Astrocyte (in vitro differentiated cells and primary cell): Measurements from ENCODE around the gene NPHP4. TPM values are rescaled to one million over a fixed set of nuclear protein-coding genes. Genes with fewer than 3 reads are reported as not detected.

Experiments
- DNase-seq: peaks from one replicate; pipeline ENCODE4 v3.0.0-alpha.2; 2010; ENCODE audit warnings: low read depth
- FAIRE-seq: peaks from 2 replicates; lab custom pipeline; 2011; peaks lifted over from hg19 to GRCh38; lab: Jason Lieb, UNC
- H2AFZ ChIP-seq: 2 replicates; pipeline ENCODE4 v1.6.0; 2012; ENCODE audit warnings: low read depth, low read length, inconsistent platforms
- H3K27ac ChIP-seq: 2 replicates; pipeline ENCODE4 v1.5.1; 2011; ENCODE audit warnings: low read depth, low read length, inconsistent platforms
- H3K27me3 ChIP-seq: 2 replicates; pipeline ENCODE4 v1.6.0; 2011; ENCODE audit warnings: low read length, inconsistent platforms; ENCODE audit not compliant: insufficient read depth
- H3K36me3 ChIP-seq: 2 replicates; pipeline ENCODE4 v1.5.1; 2011; ENCODE audit warnings: low read length, inconsistent platforms; ENCODE audit not compliant: insufficient read depth
- H3K4me1 ChIP-seq: 2 replicates; pipeline ENCODE4 v1.5.1; 2011; ENCODE audit warnings: low read length, inconsistent platforms; ENCODE audit not compliant: insufficient read depth
- H3K4me2 ChIP-seq: 2 replicates; pipeline ENCODE4 v1.6.0; 2012; ENCODE audit warnings: low read length, inconsistent platforms
- H3K4me3 ChIP-seq: 2 replicates; pipeline ENCODE4 v1.5.1; 2011; ENCODE audit warnings: low read depth, mild to moderate bottlenecking, low read length, inconsistent platforms; ENCODE audit not compliant: insufficient read depth
- H3K79me2 ChIP-seq: 2 replicates; pipeline ENCODE4 v1.6.0; 2012; ENCODE audit warnings: mild to moderate bottlenecking, low read length, inconsistent platforms; ENCODE audit not compliant: insufficient read depth
- H3K9ac ChIP-seq: 2 replicates; pipeline ENCODE4 v1.6.0; 2012; ENCODE audit warnings: mild to moderate bottlenecking, low read length, inconsistent platforms
- H3K9me3 ChIP-seq: 2 replicates; pipeline ENCODE4 v1.5.1; 2012; ENCODE audit warnings: low read depth, mild to moderate bottlenecking, low read length, inconsistent platforms; ENCODE audit not compliant: insufficient read depth
- H4K20me1 ChIP-seq: 2 replicates; pipeline ENCODE4 v1.6.0; 2012; ENCODE audit warnings: low read length, inconsistent platforms; ENCODE audit not compliant: insufficient read depth
- H3K27ac Mint-ChIP-seq: one replicate; pipeline ENCODE4 v1.8.0; 2021; ENCODE audit warnings: mild to moderate bottlenecking, mixed read lengths; ENCODE audit not compliant: unreplicated experiment
- H3K27me3 Mint-ChIP-seq: one replicate; pipeline ENCODE4 v1.8.0; 2021; ENCODE audit warnings: low read depth, mixed read lengths; ENCODE audit not compliant: unreplicated experiment
- H3K36me3 Mint-ChIP-seq: one replicate; pipeline ENCODE4 v1.8.0; 2021; ENCODE audit warnings: low read depth, mixed read lengths; ENCODE audit not compliant: unreplicated experiment
- H3K4me1 Mint-ChIP-seq: one replicate; pipeline ENCODE4 v1.8.0; 2021; ENCODE audit warnings: low read depth, mixed read lengths; ENCODE audit not compliant: unreplicated experiment
- H3K4me3 Mint-ChIP-seq: one replicate; pipeline ENCODE4 v1.8.0; 2021; ENCODE audit warnings: mild to moderate bottlenecking, moderate library complexity, mixed read lengths; ENCODE audit not compliant: unreplicated experiment
- H3K9me3 Mint-ChIP-seq: one replicate; pipeline ENCODE4 v1.8.0; 2021; ENCODE audit warnings: mild to moderate bottlenecking, mixed read lengths; ENCODE audit not compliant: unreplicated experiment
- EZH2 ChIP-seq: IDR thresholded peaks from 2 replicates; pipeline ENCODE4 v1.6.1; 2012; ENCODE audit warnings: mild to moderate bottlenecking, low read length, inconsistent platforms; ENCODE audit not compliant: insufficient read depth
- total RNA-seq: library from RNA; stranded (reverse); gene quantifications from 2 replicates; pipeline ENCODE4 v1.2.1, GENCODE V29; 2021
- TF ChIP-seq, protein P1 (sequence below): IDR thresholded peaks from 2 replicates; pipeline ENCODE4 v1.5.1; 2011; ENCODE audit warnings: low read depth, mild to moderate bottlenecking, inconsistent platforms, low read length, moderate library complexity; ENCODE audit not compliant: insufficient read depth

NPHP4 gene
- total RNA-seq, 1 donor from 2014 or later: 8.4 TPM

- Histone ChIP-seq H3K27me3 (no peaks in the 10 kb centered on the region), H2AFZ (no peak overlapping the region), H3K4me1 (peaks cover 10% of the 10 kb centered on the region), H4K20me1 (no peaks in the 10 kb centered on the region), H3K9ac (no peak overlapping the region), H3K4me3 (no peak overlapping the region), H3K4me2 (no peak overlapping the region), H3K9me3 (no peaks in the 10 kb centered on the region), H3K79me2 (no peaks in the 10 kb centered on the region), H3K36me3 (no peaks in the 10 kb centered on the region), H3K27ac (no peak overlapping the region)
- H3K27me3 Mint-ChIP-seq: no peaks in the 10 kb centered on the region
- TF ChIP-seq, protein P1, sequence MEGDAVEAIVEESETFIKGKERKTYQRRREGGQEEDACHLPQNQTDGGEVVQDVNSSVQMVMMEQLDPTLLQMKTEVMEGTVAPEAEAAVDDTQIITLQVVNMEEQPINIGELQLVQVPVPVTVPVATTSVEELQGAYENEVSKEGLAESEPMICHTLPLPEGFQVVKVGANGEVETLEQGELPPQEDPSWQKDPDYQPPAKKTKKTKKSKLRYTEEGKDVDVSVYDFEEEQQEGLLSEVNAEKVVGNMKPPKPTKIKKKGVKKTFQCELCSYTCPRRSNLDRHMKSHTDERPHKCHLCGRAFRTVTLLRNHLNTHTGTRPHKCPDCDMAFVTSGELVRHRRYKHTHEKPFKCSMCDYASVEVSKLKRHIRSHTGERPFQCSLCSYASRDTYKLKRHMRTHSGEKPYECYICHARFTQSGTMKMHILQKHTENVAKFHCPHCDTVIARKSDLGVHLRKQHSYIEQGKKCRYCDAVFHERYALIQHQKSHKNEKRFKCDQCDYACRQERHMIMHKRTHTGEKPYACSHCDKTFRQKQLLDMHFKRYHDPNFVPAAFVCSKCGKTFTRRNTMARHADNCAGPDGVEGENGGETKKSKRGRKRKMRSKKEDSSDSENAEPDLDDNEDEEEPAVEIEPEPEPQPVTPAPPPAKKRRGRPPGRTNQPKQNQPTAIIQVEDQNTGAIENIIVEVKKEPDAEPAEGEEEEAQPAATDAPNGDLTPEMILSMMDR: no peak
- no peak for TF ChIP-seq EZH2
- H3K4me1 Mint-ChIP-seq: peaks cover 35% of the 10 kb centered on the region
- no peak overlapping the region for H3K4me3 Mint-ChIP-seq
- peaks cover 9% of the 10 kb centered on the region for H3K36me3 Mint-ChIP-seq
- no peak overlapping the region for H3K27ac Mint-ChIP-seq
- H3K9me3 Mint-ChIP-seq: no peaks in the 10 kb centered on the region
- DNase-seq (no peak), FAIRE-seq (no peak)
These were observed 58.6 kb downstream of the NPHP4 start for GRCh38 chr1:5933676-5934057.

DNA sequence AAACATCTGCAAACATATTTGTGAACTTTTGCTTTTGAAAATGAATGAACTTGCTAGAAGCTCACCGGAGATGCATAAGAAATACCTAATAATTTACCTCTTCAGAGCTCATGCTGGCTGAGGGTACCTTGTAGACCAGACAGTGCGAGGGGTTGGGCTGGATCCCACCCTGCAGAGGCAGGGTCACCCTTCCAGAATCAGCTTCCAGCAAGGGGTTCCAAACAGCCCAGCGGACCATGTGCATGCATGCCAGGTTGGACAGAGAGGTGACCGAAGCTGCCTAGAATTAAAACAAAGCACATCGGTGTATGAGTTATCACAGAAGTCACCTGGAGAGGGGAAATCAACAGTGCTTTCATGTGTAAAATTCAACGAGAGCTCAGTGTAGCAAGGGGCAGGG is 59.2 kb downstream of the NPHP4 start:
- peaks cover 9% of the 10 kb centered on the region for H3K36me3 Mint-ChIP-seq
- peaks cover 29% of the 10 kb centered on the region for H3K4me1 Mint-ChIP-seq
- H3K27me3 ChIP-seq: no peaks in the 10 kb centered on the region
- no peak overlapping the region for H3K4me3 ChIP-seq
- TF ChIP-seq, protein P1: no peak
- TF ChIP-seq EZH2: no peak
- H4K20me1 ChIP-seq: no peaks in the 10 kb centered on the region
- H3K4me1 ChIP-seq: peaks cover 4% of the 10 kb centered on the region
- H3K4me2 ChIP-seq: no peak overlapping the region
- H3K9ac ChIP-seq: no peak overlapping the region
- DNase-seq (no peak), FAIRE-seq (no peak)
- H3K36me3 ChIP-seq: no peaks in the 10 kb centered on the region
- no peaks in the 10 kb centered on the region for H3K9me3 Mint-ChIP-seq
- no peaks in the 10 kb centered on the region for H3K27me3 Mint-ChIP-seq
- no peak overlapping the region for H3K27ac Mint-ChIP-seq
- no peak overlapping the region for H3K27ac ChIP-seq
- H3K79me2 ChIP-seq: no peaks in the 10 kb centered on the region
- no peak overlapping the region for H3K4me3 Mint-ChIP-seq
- H2AFZ ChIP-seq: no peak overlapping the region
- H3K9me3 ChIP-seq: no peaks in the 10 kb centered on the region

- no peak for FAIRE-seq
- Histone ChIP-seq H3K9me3 (no peaks in the 10 kb centered on the region), H3K4me1 (no peaks in the 10 kb centered on the region), H3K4me2 (no peak overlapping the region), H3K9ac (no peak overlapping the region), H3K79me2 (no peaks in the 10 kb centered on the region), H4K20me1 (no peaks in the 10 kb centered on the region), H3K27ac (no peak overlapping the region), H2AFZ (no peak overlapping the region), H3K27me3 (no peaks in the 10 kb centered on the region), H3K4me3 (no peak overlapping the region), H3K36me3 (no peaks in the 10 kb centered on the region)
- Mint-ChIP-seq H3K36me3 (peaks cover 18% of the 10 kb centered on the region), H3K27ac (no peak overlapping the region), H3K4me3 (no peak overlapping the region), H3K4me1 (peaks cover 9% of the 10 kb centered on the region), H3K9me3 (peaks cover 3% of the 10 kb centered on the region), H3K27me3 (no peaks in the 10 kb centered on the region)
- TF ChIP-seq, protein P1: no peak
- DNase-seq: no peak
These were observed 63.4 kb downstream of the NPHP4 start for GRCh38 chr1:5928714-5929400.
